Breast epithelium (tissue), 4 donors: ENCODE results near the gene NRIP3. TPM values are rescaled to one million over a fixed set of nuclear protein-coding genes. Genes with fewer than 3 reads are reported as not detected.
A peak's percentile ranks its signal among the peaks of the same experiment; 100 is the strongest.

Experiments
- DNase-seq, 2 donors: peaks; one replicate each; pipeline ENCODE4 v3.0.0-alpha.2; 2019; ENCODE audit warnings: low spot score in 2 of 2
- H3K27ac ChIP-seq, 2 donors: fragments of 200-600 bp; sonication (generic) in 1 of 2; one replicate each; pipeline ENCODE4 v1.5.1; 2016 to 2019; ENCODE audit warnings: mild to moderate bottlenecking in 1 of 2
- H3K27me3 ChIP-seq, 2 donors: fragments of 200-600 bp; sonication (generic) in 1 of 2; one replicate each; pipeline versions ENCODE4 v1.5.1 to v1.6.0; 2017 to 2019; ENCODE audit warnings: control low read depth in 1 of 2, mild to moderate bottlenecking in 1 of 2
- H3K36me3 ChIP-seq: fragments of 200-600 bp; one replicate; pipeline ENCODE4 v1.5.1; 2019
- H3K4me1 ChIP-seq, 2 donors: fragments of 200-600 bp; sonication (generic); one replicate each; pipeline ENCODE4 v1.5.1; 2016 to 2019; ENCODE audit warnings: control low read depth in 1 of 2
- H3K4me3 ChIP-seq, 3 donors: fragments of 200-600 bp; sonication (generic); 1 replicate in 2 of 3; 2 replicates in 1 of 3; pipeline ENCODE4 v1.5.1; 2016 to 2019; ENCODE audit warnings: mild to moderate bottlenecking in 3 of 3, moderate library complexity in 2 of 3
- H3K9me3 ChIP-seq, 2 donors: fragments of 200-600 bp; sonication (generic) in 1 of 2; one replicate each; pipeline ENCODE4 v1.5.1; 2016 to 2019; ENCODE audit warnings: control low read depth in 1 of 2
- POLR2A ChIP-seq: fragments of 450-650 bp; IDR thresholded peaks from one replicate; pipeline ENCODE4 v1.6.1; 2016; ENCODE audit warnings: antibody characterized with exemption, mild to moderate bottlenecking, moderate library complexity
- POLR2AphosphoS5 ChIP-seq, 3 donors: sonication (generic); formaldehyde crosslinking; IDR thresholded peaks; one replicate each; pipeline ENCODE4 v1.6.1; 2017; ENCODE audit warnings: antibody characterized with exemption in 3 of 3
- intact Hi-C: fragments of 100-400 bp; cut with DNase I; formaldehyde crosslinking; loops from one replicate; pipeline ENCODE4 v1.15.1; 2023; ENCODE audit warnings: low total_unique reads
- total RNA-seq, 3 donors: library from RNA; depleted of rRNA; stranded (reverse); fragments of >200 nt; gene quantifications; one replicate each; pipeline ENCODE4 v1.1.0, GENCODE V29; 2016
- TF ChIP-seq, protein P1 (sequence below), 3 donors: fragments of 450-650 bp; IDR thresholded peaks; one replicate each; pipeline ENCODE4 v1.5.1; 2016 to 2017; ENCODE audit warnings: antibody characterized with exemption in 3 of 3, mild to moderate bottlenecking in 3 of 3, moderate library complexity in 3 of 3

NRIP3 gene
- 10 to 100 TPM in 1 of 3 donors, 1 to 10 TPM in 1, under 1 TPM in 1; 0.96 to 14.5 (median 3.6) TPM for total RNA-seq

DNA sequence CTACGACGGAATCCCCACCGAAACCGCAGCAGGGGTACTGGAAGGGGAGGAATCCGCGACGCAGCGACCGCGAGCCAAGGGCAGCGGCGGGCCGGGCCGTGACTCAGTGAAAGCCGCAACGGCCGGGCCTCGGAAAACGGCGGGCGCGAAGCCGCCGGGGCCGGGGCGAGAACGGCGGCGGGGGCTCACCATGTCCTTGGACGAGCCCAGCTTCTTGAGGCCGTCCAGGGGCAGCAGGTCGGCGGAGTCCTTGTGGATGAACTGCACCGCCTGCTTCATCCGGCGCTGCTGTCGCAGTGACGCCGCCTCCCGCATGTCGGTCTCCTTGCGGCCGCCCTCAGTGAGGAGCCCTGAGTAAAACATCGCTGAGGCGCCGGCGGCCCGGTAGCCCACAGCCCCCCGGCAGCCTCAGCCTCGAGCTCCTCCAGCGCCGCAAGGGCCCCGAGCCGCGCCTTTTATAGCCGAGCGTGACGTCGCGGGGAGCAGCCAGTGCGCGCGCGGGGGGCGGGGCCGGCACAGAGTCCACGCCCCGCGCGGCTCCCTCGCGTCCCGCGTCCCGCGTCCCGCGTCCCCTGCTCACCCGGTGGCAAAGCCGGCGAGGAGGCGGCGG is at the start of gene NRIP3:
NRIP3 (minus strand) TSS at position 429 of the 610 bp plus-strand sequence; CDS start at position 363, 66 bp downstream.
- intact Hi-C loops: loop anchor here (10.0 kb wide), 1 partner anchor 1249 kb away; no protein-coding TSS in a partner anchor
- H3K27me3 ChIP-seq: peaks cover 0 to 13% of the 10 kb centered on the region in 2 donors
- no peak for TF ChIP-seq POLR2A
- TF ChIP-seq POLR2AphosphoS5 (IDR thresholded peaks at IDR 0.05): peak in 1 of 3 donors; percentile 29
- TF ChIP-seq, protein P1, sequence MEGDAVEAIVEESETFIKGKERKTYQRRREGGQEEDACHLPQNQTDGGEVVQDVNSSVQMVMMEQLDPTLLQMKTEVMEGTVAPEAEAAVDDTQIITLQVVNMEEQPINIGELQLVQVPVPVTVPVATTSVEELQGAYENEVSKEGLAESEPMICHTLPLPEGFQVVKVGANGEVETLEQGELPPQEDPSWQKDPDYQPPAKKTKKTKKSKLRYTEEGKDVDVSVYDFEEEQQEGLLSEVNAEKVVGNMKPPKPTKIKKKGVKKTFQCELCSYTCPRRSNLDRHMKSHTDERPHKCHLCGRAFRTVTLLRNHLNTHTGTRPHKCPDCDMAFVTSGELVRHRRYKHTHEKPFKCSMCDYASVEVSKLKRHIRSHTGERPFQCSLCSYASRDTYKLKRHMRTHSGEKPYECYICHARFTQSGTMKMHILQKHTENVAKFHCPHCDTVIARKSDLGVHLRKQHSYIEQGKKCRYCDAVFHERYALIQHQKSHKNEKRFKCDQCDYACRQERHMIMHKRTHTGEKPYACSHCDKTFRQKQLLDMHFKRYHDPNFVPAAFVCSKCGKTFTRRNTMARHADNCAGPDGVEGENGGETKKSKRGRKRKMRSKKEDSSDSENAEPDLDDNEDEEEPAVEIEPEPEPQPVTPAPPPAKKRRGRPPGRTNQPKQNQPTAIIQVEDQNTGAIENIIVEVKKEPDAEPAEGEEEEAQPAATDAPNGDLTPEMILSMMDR (IDR thresholded peaks at IDR 0.05): no peak
- peak within 1 kb of the TSS in 1 of 2 donors; percentile 20 for H3K27ac ChIP-seq
- no peaks in the 10 kb centered on the region for H3K36me3 ChIP-seq
- H3K4me3 ChIP-seq: peak within 1 kb of the TSS; percentile 39 to 72 (median 56)
- H3K4me1 ChIP-seq: no peaks in the 10 kb centered on the region
- H3K9me3 ChIP-seq: no peaks in the 10 kb centered on the region
- peak; percentile 55 to 76 for DNase-seq

- H3K27ac ChIP-seq: no peak overlapping the region
- intact Hi-C loops: no loop called here
- no peak for TF ChIP-seq POLR2AphosphoS5 (IDR thresholded peaks at IDR 0.05)
- TF ChIP-seq POLR2A: no peak
- TF ChIP-seq, protein P1 (IDR thresholded peaks at IDR 0.05): no peak
These were observed 48.5 kb upstream of the NRIP3 start for GRCh38 chr11:9052316-9052715.

DNA sequence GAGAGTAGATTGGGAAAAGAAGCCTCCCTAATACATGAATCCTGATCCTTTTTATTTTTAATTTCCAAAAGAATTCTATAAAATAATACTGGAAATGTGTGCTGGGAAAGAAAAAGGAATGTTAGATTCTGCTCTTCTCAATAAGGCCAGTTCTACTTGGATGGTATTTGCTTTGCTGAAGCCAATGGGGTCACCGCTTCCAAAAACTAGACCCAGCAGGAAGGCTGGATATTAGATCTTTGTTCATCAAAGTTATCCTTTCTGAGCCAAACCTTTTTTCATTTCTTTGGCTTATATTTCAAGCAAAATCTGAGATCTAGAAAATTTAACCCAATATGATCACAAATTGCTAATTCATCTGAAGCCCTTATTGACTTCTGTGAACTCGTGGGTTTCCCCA is 46.2 kb upstream of the NRIP3 start:
- no peak overlapping the region for H3K27ac ChIP-seq
- no peak overlapping the region for H3K4me3 ChIP-seq
- DNase-seq: no peak
- no peaks in the 10 kb centered on the region for H3K9me3 ChIP-seq
- no peaks in the 10 kb centered on the region for H3K27me3 ChIP-seq
- H3K4me1 ChIP-seq: peaks cover 0 to 9% of the 10 kb centered on the region in 2 donors
- TF ChIP-seq POLR2A (no peak), POLR2AphosphoS5 (IDR thresholded peaks at IDR 0.05) (no peak)
- TF ChIP-seq, protein P1 (IDR thresholded peaks at IDR 0.05): no peak
- intact Hi-C loops: no loop called here
- H3K36me3 ChIP-seq: no peaks in the 10 kb centered on the region

More at GRCh38 chr11:9052316-9052715, 48.5 kb upstream of the NRIP3 start:
- H3K4me3 ChIP-seq: no peak overlapping the region
- H3K9me3 ChIP-seq: no peaks in the 10 kb centered on the region
- H3K4me1 ChIP-seq: peaks cover 0 to 5% of the 10 kb centered on the region in 2 donors
- no peaks in the 10 kb centered on the region for H3K27me3 ChIP-seq
- H3K36me3 ChIP-seq: no peaks in the 10 kb centered on the region
- no peak for DNase-seq

- peak overlapping the region; percentile 13 to 83 for H3K27ac ChIP-seq
- no peaks in the 10 kb centered on the region for H3K27me3 ChIP-seq
- no peak overlapping the region for H3K4me3 ChIP-seq
- no peak for DNase-seq
- TF ChIP-seq POLR2AphosphoS5 (IDR thresholded peaks at IDR 0.05): no peak
- TF ChIP-seq POLR2A: no peak
- TF ChIP-seq, protein P1 (IDR thresholded peaks at IDR 0.05): no peak
- peaks cover 0 to 9% of the 10 kb centered on the region in 2 donors for H3K4me1 ChIP-seq
- no peaks in the 10 kb centered on the region for H3K9me3 ChIP-seq
- intact Hi-C loops: no loop called here
- no peaks in the 10 kb centered on the region for H3K36me3 ChIP-seq
These were observed 44.2 kb upstream of the NRIP3 start for GRCh38 chr11:9047964-9048523.

- H3K36me3 ChIP-seq: no peaks in the 10 kb centered on the region
These were observed 42.7 kb upstream of the NRIP3 start for GRCh38 chr11:9046481-9046880.

More at GRCh38 chr11:9046481-9046880, 42.7 kb upstream of the NRIP3 start:
- no peak for DNase-seq
- TF ChIP-seq, protein P1 (IDR thresholded peaks at IDR 0.05): no peak
- no peak for TF ChIP-seq POLR2AphosphoS5 (IDR thresholded peaks at IDR 0.05)
- TF ChIP-seq POLR2A: no peak
- Histone ChIP-seq H3K4me3 (no peak overlapping the region), H3K27me3 (no peaks in the 10 kb centered on the region), H3K27ac (peak overlapping the region in 1 of 2 donors; percentile 83), H3K4me1 (peaks cover 0 to 9% of the 10 kb centered on the region in 2 donors), H3K9me3 (no peaks in the 10 kb centered on the region)
- intact Hi-C loops: no loop called here
